SK-N-MC (cell line): ENCODE results near the gene ILKAP.
A peak's percentile ranks its signal among the peaks of the same experiment; 100 is the strongest.

Experiments used
- DNase-seq: peaks from one replicate; pipeline ENCODE4 v3.0.0-alpha.2; 2011; ENCODE audit warnings: low read depth, low spot score
- H3K27ac ChIP-seq: fragments of 200-600 bp; sonication (generic); 2 replicates; pipeline ENCODE4 v1.5.1; 2016; ENCODE audit warnings: mixed run types
- H3K36me3 ChIP-seq: fragments of 200-600 bp; sonication (generic); 2 replicates; pipeline ENCODE4 v1.6.1; 2017; ENCODE audit warnings: antibody characterized with exemption, low read length, mixed read lengths; ENCODE audit not compliant: insufficient read depth
- H3K4me3 ChIP-seq: fragments of 200-600 bp; sonication (generic); 2 replicates; pipeline ENCODE4 v1.5.1; 2016
- H3K9ac ChIP-seq: fragments of 200-600 bp; sonication (generic); 2 replicates; pipeline ENCODE4 v1.8.0; 2017; ENCODE audit warnings: mixed run types, mixed read lengths; ENCODE audit not compliant: insufficient read length
- H3K9me3 ChIP-seq: fragments of 200-600 bp; sonication (generic); 2 replicates; pipeline ENCODE4 v1.6.1; 2017; ENCODE audit warnings: low read depth, mild to moderate bottlenecking, antibody characterized with exemption, low read length, moderate library complexity, mixed read lengths
- EZH2 ChIP-seq: fragments of 200-600 bp; sonication (generic); IDR thresholded peaks from one replicate; pipeline ENCODE4 v1.6.1; 2017; ENCODE audit warnings: antibody characterized with exemption
- FOXP2 ChIP-seq: optimal IDR thresholded peaks from 2 replicates; pipeline ENCODE3; 2011; ENCODE audit warnings: mild to moderate bottlenecking, moderate library complexity; ENCODE audit not compliant: insufficient read depth; ENCODE audit errors: extremely low read length, control extremely low read depth
- POLR2AphosphoS5 ChIP-seq: IDR thresholded peaks from 2 replicates; pipeline ENCODE4 v1.6.1; 2012; ENCODE audit warnings: mild to moderate bottlenecking, low read depth, low read length, borderline replicate concordance

Gene ILKAP

GRCh38 chr2:238244151-238244550, 40.7 kb upstream of the ILKAP start:
- no peak for TF ChIP-seq FOXP2
- TF ChIP-seq POLR2AphosphoS5: no peak
- TF ChIP-seq EZH2: no peak
- no peak for DNase-seq
- Histone ChIP-seq H3K4me3 (no peak overlapping the region), H3K9me3 (no peaks in the 10 kb centered on the region), H3K9ac (no peak overlapping the region), H3K36me3 (no peaks in the 10 kb centered on the region), H3K27ac (no peak overlapping the region)

DNA sequence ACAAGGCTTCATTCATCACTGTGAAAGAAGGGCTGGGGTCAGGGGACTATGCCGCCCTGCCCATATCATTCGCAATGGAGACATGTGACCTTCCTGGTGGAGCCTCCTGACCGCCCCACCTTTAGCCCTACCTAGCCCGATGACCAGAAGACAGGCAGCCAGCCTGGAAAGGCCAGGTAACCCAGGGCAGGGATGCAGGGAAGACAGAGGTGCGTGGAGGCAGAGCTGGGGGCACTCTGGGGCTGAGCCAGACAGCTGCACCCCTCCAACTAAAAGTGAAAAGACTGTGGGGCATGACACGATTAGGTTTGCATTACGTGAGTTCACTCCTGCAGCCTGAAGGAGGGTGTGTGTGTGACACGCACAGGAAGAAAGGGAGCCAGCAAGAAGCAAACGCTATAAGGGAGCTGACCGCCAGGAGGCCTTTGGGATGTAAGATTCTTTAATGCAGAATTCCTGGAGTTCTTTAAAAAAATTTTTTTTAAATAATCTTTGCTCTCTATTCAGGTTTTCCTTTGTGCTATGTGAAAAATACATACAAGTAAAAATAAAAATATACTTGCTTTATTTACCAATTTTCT, 40.1 kb upstream of the ILKAP start:
- Histone ChIP-seq H3K36me3 (no peaks in the 10 kb centered on the region), H3K27ac (no peak overlapping the region), H3K4me3 (no peak overlapping the region), H3K9me3 (no peaks in the 10 kb centered on the region), H3K9ac (no peak overlapping the region)
- TF ChIP-seq EZH2 (no peak), POLR2AphosphoS5 (no peak), FOXP2 (no peak)
- no peak for DNase-seq

- no peaks in the 10 kb centered on the region for H3K36me3 ChIP-seq
- no peak overlapping the region for H3K4me3 ChIP-seq
- no peak overlapping the region for H3K9ac ChIP-seq
- TF ChIP-seq POLR2AphosphoS5 (no peak), FOXP2 (no peak), EZH2 (no peak)
- no peak overlapping the region for H3K27ac ChIP-seq
- H3K9me3 ChIP-seq: no peaks in the 10 kb centered on the region
- no peak for DNase-seq
Observed at GRCh38 chr2:238242731-238243495, 39.4 kb upstream of the ILKAP start.

DNA sequence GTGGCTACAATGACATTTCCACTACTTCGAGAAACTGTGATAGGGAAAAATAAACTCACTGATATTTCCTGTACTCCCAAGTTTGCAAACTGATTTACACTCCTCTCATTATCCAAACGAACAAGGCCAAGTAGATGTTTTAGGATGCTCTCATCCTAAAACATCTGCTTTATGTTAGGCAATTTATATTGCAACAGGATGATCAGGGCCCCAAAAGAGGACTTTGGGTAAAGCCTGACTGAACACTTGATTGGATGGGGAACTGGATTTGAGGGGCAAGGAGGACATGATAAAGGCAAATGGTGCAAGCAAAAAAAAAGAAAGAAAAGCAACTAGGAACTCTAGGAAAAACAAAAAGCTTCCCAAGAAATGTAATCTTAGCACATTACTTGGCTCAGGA, 38.5 kb upstream of the ILKAP start:
- no peaks in the 10 kb centered on the region for H3K9me3 ChIP-seq
- no peak overlapping the region for H3K27ac ChIP-seq
- H3K36me3 ChIP-seq: no peaks in the 10 kb centered on the region
- no peak overlapping the region for H3K4me3 ChIP-seq
- no peak overlapping the region for H3K9ac ChIP-seq
- DNase-seq: no peak
- no peak for TF ChIP-seq FOXP2

DNA sequence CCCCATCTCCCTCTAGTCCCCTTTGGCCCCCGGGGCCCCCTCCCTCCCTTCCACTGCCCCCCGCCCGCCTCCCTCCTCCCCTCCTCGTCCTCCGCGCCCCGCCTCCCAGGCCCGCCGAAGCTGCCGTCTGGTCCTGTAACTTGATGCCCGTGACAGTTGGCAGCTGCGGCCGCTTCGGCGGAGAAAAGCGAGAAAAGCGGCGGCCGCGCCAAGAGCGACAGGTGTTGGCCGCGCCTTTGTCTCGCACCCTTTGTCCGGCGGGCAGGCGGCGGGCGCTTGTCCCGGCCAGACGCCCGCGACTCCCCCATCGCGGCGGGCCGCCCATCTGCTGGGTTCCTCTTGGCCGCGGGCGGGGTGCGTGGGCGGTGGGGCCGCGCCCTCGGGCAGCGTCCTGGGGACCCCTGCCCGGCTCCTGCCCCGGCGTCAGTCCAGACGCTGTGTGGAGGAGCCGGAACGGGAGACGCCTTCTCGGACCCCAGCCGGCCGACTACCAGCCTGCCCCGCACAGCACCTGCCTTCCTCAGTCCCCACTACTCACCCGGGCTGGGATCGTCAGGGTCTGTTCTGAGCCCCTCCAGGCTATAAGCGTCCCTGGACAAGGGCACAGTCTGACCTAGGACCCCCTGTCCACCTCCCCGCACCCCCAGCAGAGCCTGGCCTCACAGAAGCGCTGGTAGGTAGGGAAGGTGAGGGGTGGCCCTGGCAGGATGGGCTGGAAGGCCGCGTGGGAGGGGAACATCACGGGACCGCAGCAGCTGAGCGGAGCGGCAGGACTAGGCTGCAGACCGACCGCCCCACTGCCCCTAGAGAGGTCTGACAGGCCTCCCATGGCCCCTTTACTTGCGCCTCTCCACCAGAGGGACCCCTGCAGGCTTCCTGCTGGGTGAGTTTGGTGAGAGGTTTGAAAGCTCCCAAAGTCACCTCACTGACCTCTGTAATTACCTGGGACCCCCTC, 37.5 kb upstream of the ILKAP start:
- no peak for DNase-seq
- no peaks in the 10 kb centered on the region for H3K36me3 ChIP-seq
- no peak overlapping the region for H3K9ac ChIP-seq
- H3K9me3 ChIP-seq: no peaks in the 10 kb centered on the region
- TF ChIP-seq EZH2 (no peak), FOXP2 (no peak), POLR2AphosphoS5 (no peak)
- H3K27ac ChIP-seq: no peak overlapping the region
- H3K4me3 ChIP-seq: no peak overlapping the region

- DNase-seq: no peak
- Histone ChIP-seq H3K9ac (peak within 1 kb of the TSS; percentile 73), H3K4me3 (peak within 1 kb of the TSS; percentile 90), H3K27ac (no peak within 1 kb of the TSS), H3K36me3 (no peaks in the 10 kb centered on the region), H3K9me3 (no peaks in the 10 kb centered on the region)
- TF ChIP-seq FOXP2: no peak
- peak; percentile 55 for TF ChIP-seq POLR2AphosphoS5
Observed at GRCh38 chr2:238239863-238240756, 36.6 kb upstream of the ILKAP start, which contains the start of gene HES6. Gene HES6, minus strand, starts transcription at chr2:238240038. Its CDS starts 133 bp downstream, at chr2:238239905.

DNA sequence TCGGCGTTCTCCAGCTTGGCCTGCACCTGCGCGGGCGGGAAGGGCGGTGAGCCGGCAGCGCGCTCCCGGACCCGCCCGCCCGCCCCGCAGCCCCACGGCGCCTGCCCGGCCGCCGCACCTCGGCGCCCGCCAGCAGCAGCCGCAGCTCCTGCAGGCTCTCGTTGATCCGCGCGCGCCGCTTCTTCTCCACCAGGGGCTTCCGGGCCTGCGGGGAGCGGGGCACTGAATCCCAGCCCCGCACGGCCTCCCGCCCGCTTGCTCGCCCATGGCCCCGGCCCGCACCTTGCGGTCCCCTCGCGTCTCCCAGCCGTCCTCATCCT, 36.0 kb upstream of the ILKAP start:
- no peak for TF ChIP-seq FOXP2
- no peak for TF ChIP-seq POLR2AphosphoS5
- no peak for TF ChIP-seq EZH2
- Histone ChIP-seq H3K9ac (peak overlapping the region; percentile 73), H3K9me3 (no peaks in the 10 kb centered on the region), H3K4me3 (peak overlapping the region; percentile 90), H3K36me3 (no peaks in the 10 kb centered on the region), H3K27ac (no peak overlapping the region)
- DNase-seq: no peak
